HG02623 (cell line): ENCODE measurements around the gene VSIR.

ENCODE experiments used
- ATAC-seq: cut with Tn5 transposase; IDR thresholded peaks from one replicate; pipeline ENCODE4 v1.9.1; 2021; ENCODE audit warnings: moderate library complexity; ENCODE audit not compliant: unreplicated experiment

Gene VSIR

DNA sequence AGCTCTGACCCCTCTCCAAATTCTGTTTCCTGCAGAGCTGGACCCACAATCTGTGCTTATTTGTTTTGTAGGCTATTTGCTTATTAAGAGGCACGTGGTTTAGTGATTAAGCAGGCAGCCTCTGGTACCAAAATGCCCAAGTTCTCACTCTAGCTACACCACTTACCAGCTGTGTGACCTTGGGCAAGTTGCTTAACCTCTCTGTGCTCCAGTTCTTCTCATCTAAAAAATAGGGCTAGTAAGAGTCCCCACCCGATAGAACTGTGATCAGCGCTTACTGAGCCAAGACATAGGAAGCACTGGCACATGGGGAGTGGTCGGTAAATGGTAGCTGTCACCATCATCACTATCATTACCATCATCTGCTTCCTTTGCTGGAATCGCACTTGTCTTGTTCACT, 74.6 kb downstream of the VSIR start:
- no peak for ATAC-seq

DNA sequence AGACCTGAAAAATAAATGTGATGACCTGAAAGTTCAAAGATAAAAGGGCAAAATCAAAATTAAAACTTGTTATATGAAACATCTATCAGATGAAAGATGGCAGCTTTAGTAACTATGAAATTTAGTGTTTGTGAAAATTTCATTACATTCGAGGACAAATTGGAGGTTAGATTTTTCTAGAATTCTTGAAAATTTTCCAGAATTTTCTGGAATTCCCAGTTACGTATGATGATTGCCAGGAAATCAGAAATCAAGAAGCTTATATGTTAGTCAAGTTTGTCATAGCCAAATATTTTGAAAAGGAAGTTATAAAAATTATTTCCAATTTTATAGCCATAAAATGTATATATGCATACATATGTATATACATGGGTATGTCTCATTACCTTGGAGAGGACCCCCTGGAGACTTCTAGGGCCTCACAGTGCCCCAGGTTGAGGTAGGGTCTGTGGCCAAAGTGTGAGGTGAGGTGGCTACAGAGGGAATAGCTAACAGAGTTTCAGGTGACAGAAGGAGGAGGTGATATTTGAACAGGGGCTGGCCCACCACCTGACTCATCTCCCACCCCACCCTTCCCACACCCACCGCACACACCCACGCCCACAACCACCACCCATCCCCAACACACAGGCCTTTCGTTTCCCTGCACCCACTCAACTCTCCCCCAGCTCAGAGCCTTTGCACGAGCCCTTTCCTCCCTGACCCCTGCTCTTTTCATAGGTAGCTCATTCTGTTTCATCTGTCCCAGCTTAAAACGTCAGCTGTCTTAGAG, 75.2 kb downstream of the VSIR start:
- ATAC-seq, result no peak
